ENCODE measurements around the gene CDC23.
"Not testable (repeated sequence)": the region's sequence is repeated elsewhere in the genome, so short reads cannot be mapped to it uniquely, and the experiment has no call there.

Gene CDC23

DNA sequence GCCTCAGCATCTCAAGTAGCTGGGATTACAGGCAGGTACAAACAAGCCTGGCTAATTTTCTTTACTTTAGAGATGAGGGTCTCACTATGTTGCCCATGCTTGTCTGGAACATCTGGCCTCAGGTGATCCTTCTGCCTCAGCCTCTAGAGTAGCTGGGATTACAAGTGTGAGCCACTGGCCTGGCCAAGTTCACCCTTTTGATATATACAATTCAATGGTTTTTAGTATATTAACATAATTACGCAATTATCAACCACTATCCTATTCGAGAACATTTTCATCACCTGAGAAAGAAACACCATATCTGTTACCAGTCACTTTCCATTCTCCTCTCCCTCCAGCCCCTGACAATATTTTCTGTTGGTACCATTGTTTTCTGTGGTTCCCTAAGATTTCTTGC lies 3.7 kb upstream of the CDC23 start:
- TF ChIP-seq, protein P1, sequence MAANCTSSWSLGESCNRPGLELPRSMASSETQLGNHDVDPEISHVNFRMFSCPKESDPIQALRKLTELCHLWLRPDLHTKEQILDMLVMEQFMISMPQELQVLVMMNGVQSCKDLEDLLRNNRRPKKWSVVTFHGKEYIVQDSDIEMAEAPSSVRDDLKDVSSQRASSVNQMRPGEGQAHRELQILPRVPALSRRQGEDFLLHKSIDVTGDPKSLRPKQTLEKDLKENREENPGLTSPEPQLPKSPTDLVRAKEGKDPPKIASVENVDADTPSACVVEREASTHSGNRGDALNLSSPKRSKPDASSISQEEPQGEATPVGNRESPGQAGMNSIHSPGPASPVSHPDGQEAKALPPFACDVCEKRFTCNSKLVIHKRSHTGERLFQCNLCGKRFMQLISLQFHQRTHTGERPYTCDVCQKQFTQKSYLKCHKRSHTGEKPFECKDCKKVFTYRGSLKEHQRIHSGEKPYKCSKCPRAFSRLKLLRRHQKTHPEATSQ (tag by site-specific recombination; IDR thresholded peaks at IDR 0.05), result no peak
- TF ChIP-seq ZNF624 (tag by site-specific recombination; IDR thresholded peaks at IDR 0.05), result no peak
- TF ChIP-seq, protein P2, sequence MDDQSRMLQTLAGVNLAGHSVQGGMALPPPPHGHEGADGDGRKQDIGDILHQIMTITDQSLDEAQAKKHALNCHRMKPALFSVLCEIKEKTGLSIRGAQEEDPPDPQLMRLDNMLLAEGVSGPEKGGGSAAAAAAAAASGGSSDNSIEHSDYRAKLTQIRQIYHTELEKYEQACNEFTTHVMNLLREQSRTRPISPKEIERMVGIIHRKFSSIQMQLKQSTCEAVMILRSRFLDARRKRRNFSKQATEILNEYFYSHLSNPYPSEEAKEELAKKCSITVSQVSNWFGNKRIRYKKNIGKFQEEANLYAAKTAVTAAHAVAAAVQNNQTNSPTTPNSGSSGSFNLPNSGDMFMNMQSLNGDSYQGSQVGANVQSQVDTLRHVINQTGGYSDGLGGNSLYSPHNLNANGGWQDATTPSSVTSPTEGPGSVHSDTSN (CRISPR knock-in tag; IDR thresholded peaks at IDR 0.05), result no peak
- TF ChIP-seq HOXC10 (CRISPR knock-in tag; IDR thresholded peaks at IDR 0.05), result no peak
- no peak for TF ChIP-seq ZNF214 (tag by site-specific recombination; IDR thresholded peaks at IDR 0.05; ENCODE audit: borderline replicate concordance)
- no peak for TF ChIP-seq ZNF701 (tag by site-specific recombination; IDR thresholded peaks at IDR 0.05)
- no peak for TF ChIP-seq ZNF707 (tag by site-specific recombination; IDR thresholded peaks at IDR 0.05)
- H3K36me3 ChIP-seq (ENCODE audit: control insufficient read depth in 2 of 2, insufficient read depth in 1 of 2, low read length in 2 of 2), result 0 out of 3 replicates have a peak, but pooled peaks cover 0 to 4% of the 10 kb centered on the region in 2 experiments
- no peak overlapping the region for H3K4me3 ChIP-seq (ENCODE audit: low read depth, low read length)
- ChIA-PET POLR2A (no interaction called here), CTCF (interaction anchor here (1.0 to 1.3 kb wide), 3 partner anchors 59 to 137 kb away, joined by 3 to 4 read pairs (median 4); no protein-coding TSS in a partner anchor)
- peaks cover 6% of the 10 kb centered on the region; the same call in 1 of the 2 replicates for H3K4me1 ChIP-seq (ENCODE audit: control insufficient read depth, insufficient read depth, low read length)
- H3K27ac ChIP-seq (ENCODE audit: extremely low read depth, low read depth, low read length), result no peak overlapping the region
- H3K9me3 ChIP-seq (ENCODE audit: control insufficient read depth, insufficient read depth, low read depth, low read length), result no peaks in the 10 kb centered on the region

DNA sequence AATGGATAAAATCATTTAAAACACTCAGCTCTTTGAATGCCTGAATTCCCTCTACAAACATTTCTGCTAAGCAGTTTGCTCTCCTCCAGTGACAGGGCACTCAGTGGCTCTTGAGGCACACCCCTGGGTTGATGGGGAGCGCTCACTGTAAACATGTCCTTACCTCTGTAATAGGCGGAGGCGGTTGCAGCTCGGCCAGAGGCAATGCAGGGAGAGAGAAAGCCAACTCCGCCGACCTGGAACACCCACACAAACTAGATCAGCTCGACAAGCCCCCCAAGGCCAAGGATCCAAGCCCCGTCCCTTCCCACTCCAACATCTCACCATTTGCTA lies 329 bp downstream of the CDC23 start:
- CTCF ChIA-PET, result interaction anchor here (0.6 to 1.6 kb wide), 10 partner anchors 10 to 290 kb away, joined by 3 to 9 read pairs (median 4); partner anchors contain the start of gene CDC25C
- POLR2A ChIA-PET, result interaction anchor here (0.6 to 2.6 kb wide), 19 partner anchors 11 to 1129 kb away, joined by 3 to 27 read pairs (median 5); partner anchors contain the start of genes BRD8, CDC25C, EGR1 and ETF1
- Histone ChIP-seq H3K36me3 (ENCODE audit: control insufficient read depth in 2 of 2, insufficient read depth in 1 of 2, low read length in 2 of 2) (peaks cover 28 to 39% of the 10 kb centered on the region in 2 experiments), H3K4me3 (ENCODE audit: low read depth, low read length) (peak overlapping the region; percentile 94), H3K4me1 (ENCODE audit: control insufficient read depth, insufficient read depth, low read length) (peaks cover 7% of the 10 kb centered on the region; the same call in 1 of the 2 replicates), H3K9me3 (ENCODE audit: control insufficient read depth, insufficient read depth, low read depth, low read length) (no peaks in the 10 kb centered on the region), H3K27ac (ENCODE audit: extremely low read depth, low read depth, low read length) (peak overlapping the region; percentile 77)
- 0 out of 2 replicates have a peak, but pooled peaks have one; percentile 35 for TF ChIP-seq GLI4 (tag by site-specific recombination; IDR thresholded peaks at IDR 0.05)
- peak; percentile 89 for TF ChIP-seq EGR2 (tag by site-specific recombination; IDR thresholded peaks at IDR 0.05; ENCODE audit: low read depth)
- TF ChIP-seq ZFHX2 (tag by site-specific recombination; conservative IDR thresholded peaks at IDR 0.05), result peak; percentile 94
- no peak for TF ChIP-seq ZNF366 (tag by site-specific recombination; conservative IDR thresholded peaks at IDR 0.05)
- TF ChIP-seq ZFP37 (tag by site-specific recombination; IDR thresholded peaks at IDR 0.05), result 0 out of 2 replicates have a peak, but pooled peaks have one; percentile 29
- TF ChIP-seq ZNF777 (tag by site-specific recombination; IDR thresholded peaks at IDR 0.05; ENCODE audit: borderline replicate concordance), result no peak
- 0 out of 2 replicates have a peak, but pooled peaks have one; percentile 22 for TF ChIP-seq ZNF501 (tag by site-specific recombination; IDR thresholded peaks at IDR 0.05)
- no peak for TF ChIP-seq GLIS1 (tag by site-specific recombination; IDR thresholded peaks at IDR 0.05)
- peak; percentile 53; the same call in 1 of the 2 replicates for TF ChIP-seq KLF16 (tag by site-specific recombination; IDR thresholded peaks at IDR 0.05)

DNA sequence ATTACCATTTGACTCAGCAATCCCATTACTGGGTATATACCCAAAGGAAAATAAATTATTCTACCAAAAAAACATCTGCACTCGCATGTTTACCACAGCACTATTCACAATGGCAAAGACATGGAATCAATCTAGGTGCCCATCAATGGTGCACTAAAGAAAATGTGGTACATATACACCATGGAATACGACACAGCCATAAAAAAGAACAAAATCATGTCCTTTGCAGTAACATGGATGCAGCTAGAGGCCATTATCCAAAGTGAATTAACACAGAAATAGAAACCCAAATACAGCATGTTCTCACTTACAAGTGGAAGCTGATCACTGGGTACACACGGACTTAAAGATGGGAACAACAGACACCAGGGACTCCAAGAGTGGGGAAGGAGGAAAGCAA lies 2.1 kb downstream of the CDC23 start:
- CTCF ChIA-PET, result interaction anchor here (1.2 kb wide), 1 partner anchor 12 kb away, joined by 3 read pairs; no protein-coding TSS in a partner anchor
- POLR2A ChIA-PET, result no interaction called here
- Histone ChIP-seq H3K4me3 (ENCODE audit: low read depth, low read length) (no peak overlapping the region), H3K9me3 (ENCODE audit: control insufficient read depth, insufficient read depth, low read depth, low read length) (no peaks in the 10 kb centered on the region), H3K27ac (ENCODE audit: extremely low read depth, low read depth, low read length) (no peak overlapping the region), H3K36me3 (ENCODE audit: control insufficient read depth in 2 of 2, insufficient read depth in 1 of 2, low read length in 2 of 2) (peaks cover 39 to 51% of the 10 kb centered on the region in 2 experiments), H3K4me1 (ENCODE audit: control insufficient read depth, insufficient read depth, low read length) (peaks cover 7% of the 10 kb centered on the region; the same call in 1 of the 2 replicates)
- TF ChIP-seq HOXD13 (CRISPR knock-in tag; IDR thresholded peaks at IDR 0.05; ENCODE audit: borderline replicate concordance) (no peak), ZNF146 (tag by site-specific recombination; IDR thresholded peaks at IDR 0.05) (peak; percentile 87)

DNA sequence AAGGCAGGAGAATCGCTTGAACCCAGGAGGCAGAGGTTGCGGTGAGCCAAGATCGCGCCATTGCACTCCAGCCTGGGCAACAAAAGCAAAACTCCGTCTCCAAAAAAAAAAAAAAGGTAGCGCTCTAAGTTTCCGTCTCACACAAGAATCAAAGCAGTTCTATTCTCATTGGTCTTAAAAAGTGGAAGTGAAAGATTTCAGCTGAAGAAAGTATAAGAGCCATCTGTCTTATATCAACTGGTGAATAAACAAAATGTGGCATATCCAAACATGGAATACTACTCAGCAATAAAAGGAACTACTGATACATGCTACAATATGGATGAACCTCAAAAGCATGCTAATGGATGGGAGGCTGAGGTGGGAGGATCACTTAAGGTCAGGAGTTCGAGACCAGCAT lies 19.3 kb downstream of the CDC23 start:
- H3K36me3 ChIP-seq (ENCODE audit: control insufficient read depth in 2 of 2, insufficient read depth in 1 of 2, low read length in 2 of 2), result peaks cover 77 to 87% of the 10 kb centered on the region in 2 experiments
- H3K4me3 ChIP-seq (ENCODE audit: low read depth, low read length); CTCF ChIA-PET; H3K4me1 ChIP-seq (ENCODE audit: control insufficient read depth, insufficient read depth, low read length); POLR2A ChIA-PET; H3K27ac ChIP-seq (ENCODE audit: extremely low read depth, low read depth, low read length); H3K9me3 ChIP-seq (ENCODE audit: control insufficient read depth, insufficient read depth, low read depth, low read length): not testable (repeated sequence)

All from HEK293 (cell line).